Measurements from ENCODE around the gene LGALS1. TPM values are rescaled to one million over a fixed set of nuclear protein-coding genes. Genes with fewer than 3 reads are reported as not detected.

Gene LGALS1
- polyA plus RNA-seq, 1 donor (not counting 4 experiments of a cell fraction or from before 2014, with no cell fraction given), result 2,086 TPM

DNA sequence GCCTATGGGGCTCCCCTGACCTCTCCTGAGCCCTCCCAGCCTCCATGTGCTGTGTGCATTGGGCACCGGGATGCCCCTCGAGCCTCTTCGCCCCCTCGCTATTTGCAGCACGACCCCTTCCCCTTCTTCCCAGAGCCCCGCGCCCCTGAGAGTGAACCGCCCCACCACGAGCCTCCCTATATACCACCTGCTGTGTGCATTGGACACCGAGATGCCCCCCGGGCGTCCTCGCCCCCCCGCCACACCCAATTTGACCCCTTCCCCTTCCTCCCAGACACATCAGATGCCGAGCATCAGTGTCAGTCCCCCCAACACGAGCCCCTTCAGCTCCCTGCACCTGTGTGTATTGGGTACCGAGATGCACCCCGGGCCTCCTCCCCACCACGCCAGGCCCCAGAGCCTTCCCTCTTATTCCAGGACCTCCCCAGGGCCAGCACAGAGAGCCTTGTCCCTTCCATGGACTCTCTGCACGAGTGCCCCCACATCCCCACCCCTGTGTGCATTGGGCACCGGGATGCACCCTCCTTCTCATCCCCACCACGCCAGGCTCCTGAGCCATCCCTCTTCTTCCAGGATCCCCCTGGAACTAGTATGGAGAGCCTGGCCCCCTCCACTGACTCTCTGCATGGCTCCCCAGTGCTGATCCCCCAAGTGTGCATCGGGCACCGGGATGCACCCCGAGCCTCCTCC lies 50.3 kb downstream of the LGALS1 start:
- no peaks in the 10 kb centered on the region for H3K36me3 ChIP-seq (ENCODE audit: control insufficient read depth in 2 of 2, extremely low read depth in 1 of 2, insufficient read depth in 2 of 2, low read length in 2 of 2)
- no peak overlapping the region for H2AFZ ChIP-seq (ENCODE audit: control insufficient read depth, low read length)
- H3K9me3 ChIP-seq (ENCODE audit: control insufficient read depth, low read depth, low read length), result no peaks in the 10 kb centered on the region
- H4K20me1 ChIP-seq (ENCODE audit: control insufficient read depth, extremely low read depth, insufficient read depth, low read length), result no peaks in the 10 kb centered on the region
- H3K9me1 ChIP-seq (ENCODE audit: control insufficient read depth, extremely low read depth, insufficient read depth, low read length), result no peaks in the 10 kb centered on the region
- peaks cover 5% of the 10 kb centered on the region for H3K27me3 ChIP-seq (ENCODE audit: control insufficient read depth, extremely low read depth, insufficient read depth, low read length)
- no peak for DNase-seq (ENCODE audit: low read depth, low spot score)
- TF ChIP-seq, protein P1, sequence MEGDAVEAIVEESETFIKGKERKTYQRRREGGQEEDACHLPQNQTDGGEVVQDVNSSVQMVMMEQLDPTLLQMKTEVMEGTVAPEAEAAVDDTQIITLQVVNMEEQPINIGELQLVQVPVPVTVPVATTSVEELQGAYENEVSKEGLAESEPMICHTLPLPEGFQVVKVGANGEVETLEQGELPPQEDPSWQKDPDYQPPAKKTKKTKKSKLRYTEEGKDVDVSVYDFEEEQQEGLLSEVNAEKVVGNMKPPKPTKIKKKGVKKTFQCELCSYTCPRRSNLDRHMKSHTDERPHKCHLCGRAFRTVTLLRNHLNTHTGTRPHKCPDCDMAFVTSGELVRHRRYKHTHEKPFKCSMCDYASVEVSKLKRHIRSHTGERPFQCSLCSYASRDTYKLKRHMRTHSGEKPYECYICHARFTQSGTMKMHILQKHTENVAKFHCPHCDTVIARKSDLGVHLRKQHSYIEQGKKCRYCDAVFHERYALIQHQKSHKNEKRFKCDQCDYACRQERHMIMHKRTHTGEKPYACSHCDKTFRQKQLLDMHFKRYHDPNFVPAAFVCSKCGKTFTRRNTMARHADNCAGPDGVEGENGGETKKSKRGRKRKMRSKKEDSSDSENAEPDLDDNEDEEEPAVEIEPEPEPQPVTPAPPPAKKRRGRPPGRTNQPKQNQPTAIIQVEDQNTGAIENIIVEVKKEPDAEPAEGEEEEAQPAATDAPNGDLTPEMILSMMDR (optimal IDR thresholded peaks at IDR 0.05 in 1 of 3, IDR thresholded peaks at IDR 0.05 in 1 of 3, conservative IDR thresholded peaks at IDR 0.05 in 1 of 3; ENCODE audit: extremely low read depth in 1 of 3, insufficient read depth in 2 of 3, low read length in 3 of 3), result no peak
- no peak for TF ChIP-seq EZH2 (IDR thresholded peaks at IDR 0.05; ENCODE audit: low read length)
- dilution Hi-C loops (cut with MboI; ENCODE audit: extremely low pct_ligation_motif_present, low sequenced_read_pairs), result no loop called here
- no peak overlapping the region for H3K9ac ChIP-seq (ENCODE audit: control insufficient read depth, extremely low read depth, insufficient read depth, low read length)
- H3K4me3 ChIP-seq (ENCODE audit: control insufficient read depth in 2 of 3, extremely low read depth in 1 of 3, insufficient read depth in 2 of 3, low read depth in 1 of 3, low read length in 3 of 3), result no peak overlapping the region
- H3K4me2 ChIP-seq (ENCODE audit: control insufficient read depth, extremely low read depth, insufficient read depth, low read depth, low read length), result no peak overlapping the region
- H3K27ac ChIP-seq (ENCODE audit: control insufficient read depth, insufficient read depth, low read length), result no peak overlapping the region
- H3K4me1 ChIP-seq (ENCODE audit: control insufficient read depth, extremely low read depth, insufficient read depth, low read length), result peaks cover 6% of the 10 kb centered on the region
- no peak for FAIRE-seq
- H3K79me2 ChIP-seq (ENCODE audit: control insufficient read depth, insufficient read depth, low read length), result no peaks in the 10 kb centered on the region

DNA sequence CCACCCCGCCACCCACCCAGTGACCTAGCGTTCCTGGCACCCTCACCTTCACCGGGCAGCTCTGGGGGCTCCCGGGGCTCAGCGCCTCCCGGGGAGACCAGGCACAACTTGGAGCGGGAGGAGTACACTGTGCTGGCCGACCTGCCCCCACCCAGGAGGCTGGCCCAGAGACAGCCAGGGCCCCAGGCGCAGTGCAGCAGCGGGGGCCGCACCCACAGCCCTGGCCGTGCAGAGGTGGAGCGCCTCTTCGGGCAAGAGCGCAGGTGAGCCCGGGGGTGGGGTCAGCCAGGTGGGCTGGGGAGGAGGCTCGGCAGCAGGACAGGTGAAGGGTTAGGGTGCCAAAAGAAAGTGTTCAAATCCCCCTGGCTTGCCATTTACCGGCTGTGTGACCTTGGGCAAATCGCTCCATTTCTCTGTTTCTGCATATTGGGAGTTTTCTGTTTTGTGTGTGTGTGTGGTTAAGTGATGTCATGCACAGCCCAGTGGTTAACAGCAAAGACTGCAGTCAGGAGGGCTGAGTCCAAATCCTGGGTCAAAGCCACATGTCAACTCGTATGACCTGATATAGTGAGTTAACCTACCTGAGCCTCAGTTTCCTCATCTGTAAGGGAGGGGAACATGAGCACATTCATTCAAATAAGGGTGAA lies 50.9 kb downstream of the LGALS1 start:
- dilution Hi-C loops (cut with MboI; ENCODE audit: extremely low pct_ligation_motif_present, low sequenced_read_pairs), result no loop called here
- H4K20me1 ChIP-seq (ENCODE audit: control insufficient read depth, extremely low read depth, insufficient read depth, low read length), result no peaks in the 10 kb centered on the region
- no peaks in the 10 kb centered on the region for H3K9me1 ChIP-seq (ENCODE audit: control insufficient read depth, extremely low read depth, insufficient read depth, low read length)
- H3K4me1 ChIP-seq (ENCODE audit: control insufficient read depth, extremely low read depth, insufficient read depth, low read length), result peaks cover 6% of the 10 kb centered on the region
- H3K79me2 ChIP-seq (ENCODE audit: control insufficient read depth, insufficient read depth, low read length), result no peaks in the 10 kb centered on the region
- H2AFZ ChIP-seq (ENCODE audit: control insufficient read depth, low read length), result no peak overlapping the region
- H3K9ac ChIP-seq (ENCODE audit: control insufficient read depth, extremely low read depth, insufficient read depth, low read length), result no peak overlapping the region
- TF ChIP-seq, protein P1 (optimal IDR thresholded peaks at IDR 0.05 in 1 of 3, IDR thresholded peaks at IDR 0.05 in 1 of 3, conservative IDR thresholded peaks at IDR 0.05 in 1 of 3; ENCODE audit: extremely low read depth in 1 of 3, insufficient read depth in 2 of 3, low read length in 3 of 3), result peak; percentile 6 to 64 (median 48)
- no peak for TF ChIP-seq EZH2 (IDR thresholded peaks at IDR 0.05; ENCODE audit: low read length)
- FAIRE-seq, result peak; percentile 52
- peaks cover 5% of the 10 kb centered on the region for H3K27me3 ChIP-seq (ENCODE audit: control insufficient read depth, extremely low read depth, insufficient read depth, low read length)
- no peak for DNase-seq (ENCODE audit: low read depth, low spot score)
- no peak overlapping the region for H3K4me2 ChIP-seq (ENCODE audit: control insufficient read depth, extremely low read depth, insufficient read depth, low read depth, low read length)
- H3K27ac ChIP-seq (ENCODE audit: control insufficient read depth, insufficient read depth, low read length), result no peak overlapping the region
- no peaks in the 10 kb centered on the region for H3K36me3 ChIP-seq (ENCODE audit: control insufficient read depth in 2 of 2, extremely low read depth in 1 of 2, insufficient read depth in 2 of 2, low read length in 2 of 2)
- no peaks in the 10 kb centered on the region for H3K9me3 ChIP-seq (ENCODE audit: control insufficient read depth, low read depth, low read length)
- H3K4me3 ChIP-seq (ENCODE audit: control insufficient read depth in 2 of 3, extremely low read depth in 1 of 3, insufficient read depth in 2 of 3, low read depth in 1 of 3, low read length in 3 of 3), result no peak overlapping the region

Measured in keratinocyte (primary cell).